Central memory CD4-positive, alpha-beta T cell (primary cell): ENCODE data around the gene OR6C2.
"Not testable (repeated sequence)": the region's sequence is repeated elsewhere in the genome, so short reads cannot be mapped to it uniquely, and the experiment has no call there.

ENCODE experiments used
- DNase-seq: peaks from one replicate; pipeline ENCODE4 v3.0.0; 2022
- total RNA-seq, 3 experiments: gene quantifications; one replicate each; lab custom pipeline; 2026; lab: John Stamatoyannopoulos, UW

Gene OR6C2
- 0 reads per million in 3 experiments for total RNA-seq

DNA sequence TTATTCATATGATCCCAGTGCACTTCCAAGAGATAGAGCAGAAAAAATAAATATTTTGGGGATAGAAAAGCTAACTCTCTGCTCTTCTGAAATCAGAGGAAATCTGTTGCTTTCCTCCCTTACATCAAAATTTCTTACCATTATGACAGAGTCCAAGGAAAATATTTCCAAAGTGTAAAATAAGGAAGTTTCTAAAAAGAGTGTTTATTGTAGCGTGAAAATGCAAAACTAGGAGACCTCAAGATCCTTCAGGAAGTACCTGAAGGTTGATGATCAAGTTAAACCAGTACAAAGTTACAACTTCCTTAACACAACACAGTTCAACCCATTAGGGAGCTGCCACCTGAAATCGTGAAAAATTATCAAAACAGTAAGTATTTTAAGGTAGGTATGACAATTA lies at the start of gene OR6C2:
Gene OR6C2 (plus strand): TSS at position 301 of the 400 bp plus-strand sequence. CDS start 8,138 bp downstream, outside the sequence.
- no peak for DNase-seq

DNA sequence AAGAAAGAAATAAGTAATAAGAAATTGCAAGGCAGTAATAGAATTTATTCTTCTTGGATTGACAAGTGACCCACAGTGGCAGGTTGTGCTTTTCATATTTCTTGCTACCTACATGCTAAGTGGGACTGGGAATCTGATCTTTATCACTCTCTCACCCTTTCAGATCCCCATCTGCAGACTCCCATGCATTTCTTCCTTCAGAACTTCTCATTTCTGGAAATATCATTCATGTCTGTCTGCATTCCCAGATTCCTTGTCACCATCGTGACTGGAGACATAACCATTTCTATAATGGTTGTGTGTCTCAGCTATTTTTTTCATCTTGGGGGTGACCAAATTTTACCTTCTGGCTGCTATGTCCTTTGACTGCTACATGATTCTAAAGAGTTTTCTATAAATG lies 47.5 kb upstream of the OR6C2 start:
- no peak for DNase-seq

DNA sequence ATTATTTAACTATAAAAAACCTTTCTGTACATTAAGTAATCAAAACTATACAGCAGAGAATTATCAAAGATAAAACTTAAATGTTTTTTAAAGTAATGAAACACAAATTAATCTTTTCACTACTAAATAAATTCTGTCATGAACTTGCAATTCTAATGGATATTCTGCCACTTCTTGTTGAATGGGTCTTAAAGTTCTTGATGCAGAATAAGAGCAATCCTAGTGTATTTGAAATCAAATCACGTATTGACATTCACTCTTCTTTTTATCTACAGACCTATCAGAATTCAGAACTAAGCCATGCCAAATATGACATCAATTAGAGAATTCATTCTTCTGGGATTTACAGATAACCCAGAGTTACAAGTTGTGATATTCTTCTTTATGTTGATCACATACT lies 43.6 kb upstream of the OR6C2 start, which contains the start of gene OR6C65:
Gene OR6C65 (plus strand): TSS at position 301 of the 400 bp plus-strand sequence. CDS start 0 bp downstream, at position 301.
- DNase-seq, result no peak

DNA sequence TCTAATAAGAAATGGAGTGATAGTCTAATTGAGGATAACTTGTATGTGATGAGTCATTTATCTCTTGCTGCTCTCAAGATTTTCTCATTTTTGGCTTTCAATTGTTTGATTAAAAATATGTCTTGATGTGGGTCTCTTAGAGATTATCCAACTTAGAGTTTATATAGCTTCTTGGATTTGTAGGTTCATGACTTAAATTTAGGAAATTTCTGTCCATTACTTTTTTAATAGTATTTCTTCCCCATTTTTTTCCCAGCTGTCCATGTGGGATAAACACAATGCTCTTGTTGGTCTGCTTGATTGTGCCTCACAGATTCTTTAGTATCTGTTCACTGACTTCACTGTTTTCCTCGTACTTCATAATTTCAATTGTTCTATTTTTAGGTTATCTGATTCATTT lies 36.0 kb upstream of the OR6C2 start:
- DNase-seq, result no peak

DNA sequence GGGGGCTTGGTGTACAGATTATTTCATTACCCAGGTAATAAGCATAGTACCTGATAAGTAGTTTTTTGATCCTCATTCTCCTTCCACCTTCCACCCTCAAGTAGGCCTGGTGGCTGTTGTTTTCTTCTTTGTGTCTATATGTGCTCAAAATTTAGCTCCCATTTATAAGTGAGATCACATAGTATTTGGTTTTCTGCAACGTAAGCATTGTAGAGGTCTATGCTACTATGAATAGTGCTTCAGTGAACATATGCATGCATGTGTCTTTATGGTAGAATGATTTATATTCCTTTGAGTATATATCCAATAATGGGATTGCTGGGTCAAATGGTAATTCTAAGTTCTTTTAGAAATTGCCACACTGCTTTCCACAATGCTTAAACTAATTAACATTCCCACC lies 34.7 kb upstream of the OR6C2 start:
- DNase-seq, result not testable (repeated sequence)

DNA sequence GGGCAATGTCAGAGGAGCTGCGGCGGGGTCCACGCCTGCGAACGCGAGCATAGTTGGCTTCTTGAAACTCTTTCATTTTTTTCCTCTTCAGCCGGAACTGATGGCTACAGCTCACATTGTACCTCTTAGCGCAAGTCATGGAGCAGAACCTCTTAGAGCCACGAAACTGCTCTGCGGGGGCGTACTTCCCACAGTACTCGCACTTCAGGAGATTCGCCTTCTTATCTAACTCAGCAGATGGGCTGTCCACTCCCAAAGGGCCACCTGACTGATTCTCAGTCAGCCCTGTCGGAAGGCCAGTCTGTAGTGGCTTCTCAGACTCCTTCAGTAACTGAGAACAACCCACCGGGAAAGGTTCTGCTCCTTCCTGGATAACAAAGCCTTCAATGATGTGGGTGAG lies 31.7 kb upstream of the OR6C2 start:
- not testable (repeated sequence) for DNase-seq

DNA sequence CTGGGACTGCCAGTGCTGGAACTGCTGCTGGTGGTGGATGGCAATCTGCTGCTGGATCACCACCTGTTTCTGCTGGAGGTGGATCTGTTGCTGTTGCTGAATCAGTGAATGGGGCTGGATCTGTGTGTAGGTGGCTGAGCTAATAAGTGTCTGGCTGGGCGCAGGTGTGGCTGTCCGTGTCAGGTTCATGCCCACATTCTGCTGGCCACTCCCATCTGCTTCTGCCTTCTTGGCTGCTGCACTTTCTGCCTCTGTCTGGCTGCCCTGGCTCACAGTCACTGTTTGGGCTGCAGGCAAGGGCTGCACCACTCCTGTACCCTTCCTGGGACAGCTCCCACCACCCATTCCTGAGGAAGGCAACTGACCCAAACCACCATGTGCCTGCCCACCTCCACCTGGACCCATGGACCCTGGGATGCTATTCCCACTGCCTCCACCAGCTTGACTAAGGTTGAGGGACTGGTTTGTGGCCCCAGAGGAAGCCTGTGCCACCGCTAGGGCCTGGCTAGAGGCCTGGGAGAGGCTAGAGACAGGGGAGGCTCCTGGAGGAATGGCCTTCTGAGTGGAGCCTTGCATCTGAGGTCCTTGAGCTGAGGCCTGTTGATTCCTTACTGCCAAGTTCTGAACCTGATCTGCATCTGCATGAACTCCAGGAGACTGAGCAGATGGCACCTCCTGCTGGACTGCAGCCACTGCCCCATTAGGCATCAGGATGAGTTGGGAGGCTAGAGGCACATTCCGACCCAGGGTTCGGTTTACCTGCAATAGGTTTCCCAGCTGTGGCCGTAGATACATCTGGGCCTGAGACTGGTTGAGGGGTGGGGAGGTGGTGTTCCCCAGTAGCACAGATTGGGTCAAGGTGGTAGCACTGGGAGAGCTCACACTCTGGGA lies 30.1 kb upstream of the OR6C2 start:
- DNase-seq, result not testable (repeated sequence)

DNA sequence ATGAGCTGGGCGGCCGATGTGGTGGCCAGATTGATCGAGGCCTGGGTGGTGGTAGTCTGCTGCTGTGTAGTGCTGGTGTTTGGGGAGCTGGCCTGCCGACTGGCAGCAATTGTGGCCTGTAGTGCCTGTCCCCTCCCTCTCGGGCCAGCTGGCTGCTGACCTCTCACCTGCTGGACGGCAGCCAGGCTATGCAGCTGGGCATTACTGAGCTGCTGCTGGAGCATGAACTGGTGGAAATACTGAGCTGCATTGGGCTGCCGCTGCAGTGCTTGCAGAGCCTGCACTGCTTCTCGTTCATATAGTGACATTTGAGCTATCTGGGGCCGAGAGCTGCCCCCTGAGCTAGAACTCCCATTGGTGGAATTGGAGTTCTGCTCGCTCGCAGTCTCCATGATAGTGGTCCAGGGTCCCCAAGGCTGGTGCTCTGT lies 29.5 kb upstream of the OR6C2 start:
- DNase-seq, result not testable (repeated sequence)

DNA sequence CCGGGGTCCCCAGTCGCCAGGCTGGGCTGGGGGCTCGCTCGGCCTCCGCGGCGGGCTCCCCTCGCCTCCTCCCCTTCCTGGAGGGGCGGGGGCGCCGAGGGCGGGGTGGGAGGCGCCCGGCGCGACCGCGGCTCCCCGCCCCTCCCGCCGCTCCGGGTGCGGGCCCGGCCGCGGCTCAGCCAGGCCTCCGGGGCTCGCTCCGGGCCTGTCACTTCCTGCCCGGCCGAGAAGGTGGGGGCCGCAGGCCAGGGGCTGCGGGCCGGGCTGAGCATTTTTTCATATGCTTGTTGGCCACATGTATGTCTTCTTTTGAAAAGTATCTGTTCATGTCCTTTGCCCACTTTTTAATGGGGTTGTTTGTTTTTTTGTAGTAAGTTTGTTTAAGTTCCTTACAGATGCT lies 29.0 kb upstream of the OR6C2 start:
- not testable (repeated sequence) for DNase-seq

DNA sequence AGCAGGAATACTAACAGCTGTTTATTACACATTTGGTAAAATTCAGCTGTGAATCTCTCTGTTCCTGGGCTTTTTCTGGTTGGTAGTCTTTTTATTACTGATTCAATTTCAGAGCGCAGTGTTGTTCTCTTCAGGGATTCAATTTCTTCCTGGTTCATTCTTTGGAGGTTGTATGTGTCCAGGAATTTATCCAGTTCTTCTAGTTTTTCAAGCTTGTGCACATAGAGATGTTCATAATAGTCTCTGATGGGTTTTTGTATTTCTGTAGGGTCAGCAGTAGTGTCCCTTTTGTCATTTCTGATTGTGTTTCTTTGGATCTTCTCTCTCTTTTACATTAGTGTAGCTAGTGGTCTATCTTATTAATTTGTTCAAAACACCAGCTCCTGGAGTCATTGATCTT lies 26.9 kb upstream of the OR6C2 start:
- no peak for DNase-seq

DNA sequence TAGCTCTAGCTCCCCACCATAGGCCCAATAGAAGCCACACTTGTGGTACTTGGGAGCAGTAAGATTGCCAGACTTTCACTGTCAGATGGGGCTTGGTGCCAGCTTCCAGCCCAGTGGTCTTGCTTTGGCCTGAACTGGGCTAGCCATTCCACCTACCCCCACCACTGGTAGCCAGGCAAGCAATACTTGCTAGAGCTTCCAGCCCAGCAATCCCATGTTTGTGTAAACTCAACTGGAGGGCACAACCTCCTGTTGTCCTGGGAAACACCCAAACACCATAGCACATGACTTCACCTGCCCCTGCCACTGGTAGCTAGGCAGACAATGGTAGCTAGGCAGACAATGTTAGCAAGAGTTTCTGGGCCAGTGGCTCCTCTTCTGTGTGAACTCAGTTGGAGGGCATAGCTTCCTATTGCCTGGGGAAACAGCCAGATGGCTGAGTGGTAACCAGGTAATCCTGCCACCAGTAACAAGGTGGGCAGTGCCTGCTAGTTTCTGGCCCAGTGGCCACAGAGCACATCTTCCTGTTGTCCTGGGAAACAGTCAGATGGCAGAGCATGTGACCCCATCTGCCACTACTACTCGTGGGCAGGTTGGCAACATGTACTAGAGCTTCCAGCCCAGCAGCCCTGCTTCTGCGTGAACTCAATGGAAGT lies 23.4 kb upstream of the OR6C2 start:
- DNase-seq, result no peak

DNA sequence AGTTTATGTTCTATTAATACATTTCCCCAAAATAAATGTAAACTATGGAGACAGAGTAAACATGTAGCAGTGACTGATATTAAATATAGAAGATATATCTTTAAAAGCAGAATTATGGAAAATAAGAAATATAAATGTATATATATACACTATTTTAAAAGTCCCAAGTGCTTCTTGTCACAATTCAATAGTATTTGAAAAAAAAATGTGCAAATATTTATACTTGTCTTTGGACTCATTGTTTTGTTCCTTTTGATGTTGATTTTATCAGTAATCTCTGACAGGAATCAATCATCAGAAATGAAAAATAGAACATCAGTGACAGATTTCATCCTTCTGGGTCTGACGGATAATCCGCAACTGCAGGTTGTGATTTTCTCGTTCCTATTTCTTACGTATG lies 17.9 kb upstream of the OR6C2 start, which contains the start of gene OR6C76:
Gene OR6C76 (plus strand): TSS at position 301 of the 400 bp plus-strand sequence. CDS start 0 bp downstream, at position 301.
- no peak for DNase-seq

DNA sequence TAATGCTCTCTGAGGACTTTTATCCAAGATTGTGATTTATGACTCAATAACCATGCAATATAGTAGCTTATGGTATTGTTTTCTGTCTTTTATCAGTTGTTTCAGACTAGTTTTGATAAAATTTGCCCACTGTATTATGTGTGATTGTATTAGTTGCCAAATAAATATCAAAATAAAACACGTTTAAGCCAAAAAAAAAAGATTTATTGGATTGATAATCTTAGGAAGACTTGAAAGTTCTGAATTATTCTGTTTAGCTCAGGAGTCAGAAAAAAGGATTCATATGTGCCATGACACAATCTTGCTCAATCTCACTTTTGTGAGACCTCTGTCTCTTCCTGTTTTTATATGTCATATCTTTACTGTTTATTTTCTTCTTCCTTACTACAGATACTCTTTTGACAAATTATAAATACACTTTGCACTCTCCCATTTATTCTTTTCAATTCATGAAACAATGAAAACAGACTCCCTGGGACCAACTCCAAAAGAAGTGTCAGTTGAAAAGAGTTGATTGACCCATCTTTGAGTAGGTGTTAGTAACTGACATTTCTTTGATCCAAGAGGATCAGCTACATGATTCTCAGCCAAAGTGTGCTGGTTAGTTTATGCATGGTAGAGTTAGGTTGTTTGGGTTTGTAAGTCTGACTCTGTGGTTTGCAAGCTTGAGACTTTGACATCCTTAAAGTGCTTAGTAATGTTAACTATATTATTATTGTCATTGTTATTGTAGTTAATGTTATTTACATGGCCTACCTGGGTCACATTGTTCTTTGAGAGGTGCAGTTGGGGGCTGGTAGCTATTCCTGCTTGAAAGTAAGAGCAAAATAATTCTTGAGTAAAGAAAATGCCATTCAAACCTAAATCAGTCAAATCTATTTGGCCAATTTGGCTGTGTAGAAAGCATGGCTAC lies 15.3 kb upstream of the OR6C2 start:
- DNase-seq, result no peak

DNA sequence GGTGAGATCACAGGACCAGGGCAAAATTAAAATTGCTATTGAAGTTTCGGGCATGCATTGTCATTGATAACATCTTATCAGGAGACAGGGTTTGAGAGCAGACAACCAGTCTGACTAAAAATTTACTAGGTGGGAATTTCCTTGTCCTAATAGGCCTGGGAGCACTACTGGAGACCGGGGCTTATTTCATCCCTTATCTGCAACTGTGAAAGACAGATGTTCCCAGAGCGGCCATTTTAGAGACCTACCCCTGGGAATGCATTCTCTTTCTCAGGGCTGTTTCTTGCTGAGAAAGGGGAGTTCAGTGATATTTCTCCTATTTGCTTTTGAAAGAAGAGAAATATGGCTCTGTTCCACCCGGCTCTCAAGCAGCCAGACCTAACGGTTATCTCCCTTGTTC lies 2.6 kb upstream of the OR6C2 start:
- not testable (repeated sequence) for DNase-seq

DNA sequence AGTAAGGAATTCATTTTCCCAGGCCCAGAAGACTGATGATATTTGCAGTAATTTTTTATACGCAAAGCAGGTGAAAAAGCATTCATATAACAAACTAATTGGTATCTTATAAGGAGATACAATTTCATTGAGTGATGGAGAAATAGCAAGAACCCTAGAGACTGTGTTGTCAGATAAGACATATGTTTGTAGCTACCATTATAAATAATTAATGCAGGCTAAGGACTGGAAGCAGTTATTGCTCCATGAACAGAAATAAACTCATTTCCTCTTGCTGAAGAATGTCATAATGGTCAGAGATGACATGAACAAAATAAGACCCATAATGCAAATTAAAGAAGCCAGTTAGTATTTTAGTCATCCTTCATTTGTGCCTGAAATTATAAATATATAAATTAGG lies 1.5 kb downstream of the OR6C2 start:
- DNase-seq, result no peak

DNA sequence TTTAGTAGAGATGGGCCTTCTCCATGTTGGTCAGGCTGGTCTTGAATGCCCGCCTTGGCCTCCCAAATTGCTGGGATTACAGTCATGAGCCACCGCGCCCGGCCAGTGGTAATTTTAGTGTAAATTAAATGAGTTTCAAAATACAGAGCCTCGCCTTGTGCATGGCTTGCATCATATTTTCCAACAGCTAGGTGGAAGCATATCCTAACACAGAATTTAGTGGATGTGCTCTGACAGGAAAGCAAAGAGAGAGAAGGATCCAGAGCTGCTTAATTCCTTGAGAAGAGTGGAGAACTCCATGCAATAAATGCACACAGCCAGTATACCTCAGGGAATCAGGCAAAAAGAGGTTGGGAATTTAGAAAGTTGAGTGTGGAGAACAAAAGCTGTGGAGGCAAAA lies 2.5 kb downstream of the OR6C2 start:
- DNase-seq, result no peak

DNA sequence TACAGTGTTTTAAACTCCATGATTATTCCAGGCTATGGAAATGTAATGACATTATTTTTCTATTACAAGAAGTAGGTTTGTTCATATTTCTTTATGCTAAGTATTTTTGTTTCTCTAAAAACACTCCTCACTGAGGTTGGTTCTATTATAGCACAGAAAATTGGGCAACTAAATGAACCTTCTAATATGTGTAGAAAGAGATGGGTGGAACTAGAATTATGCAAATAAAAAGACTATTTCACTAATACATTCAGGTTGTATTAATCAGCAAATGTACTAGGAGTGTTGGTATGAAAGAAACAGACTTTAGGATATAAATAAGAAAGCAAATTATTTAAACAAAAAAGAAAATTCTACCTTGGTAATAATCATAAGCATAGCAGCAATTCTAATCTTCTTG lies 4.9 kb downstream of the OR6C2 start:
- DNase-seq, result no peak

DNA sequence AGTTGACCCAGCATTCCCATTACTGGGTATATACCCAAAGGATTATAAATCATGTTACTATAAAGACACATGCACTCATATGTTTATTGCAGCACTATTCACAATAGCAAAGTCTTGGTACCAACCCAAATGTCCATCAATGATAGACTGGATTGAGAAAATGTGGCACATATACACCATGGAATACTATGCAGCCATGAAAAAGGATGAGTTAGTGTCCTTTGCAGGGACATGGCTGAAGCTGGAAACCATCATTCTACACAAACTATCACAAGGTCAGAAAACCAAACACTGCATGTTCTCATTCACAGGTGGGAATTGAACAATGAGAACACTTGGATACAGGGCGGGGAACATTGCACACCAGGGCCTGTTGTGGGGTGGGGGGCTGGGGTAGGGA lies 21.1 kb downstream of the OR6C2 start:
- DNase-seq, result not testable (repeated sequence)

DNA sequence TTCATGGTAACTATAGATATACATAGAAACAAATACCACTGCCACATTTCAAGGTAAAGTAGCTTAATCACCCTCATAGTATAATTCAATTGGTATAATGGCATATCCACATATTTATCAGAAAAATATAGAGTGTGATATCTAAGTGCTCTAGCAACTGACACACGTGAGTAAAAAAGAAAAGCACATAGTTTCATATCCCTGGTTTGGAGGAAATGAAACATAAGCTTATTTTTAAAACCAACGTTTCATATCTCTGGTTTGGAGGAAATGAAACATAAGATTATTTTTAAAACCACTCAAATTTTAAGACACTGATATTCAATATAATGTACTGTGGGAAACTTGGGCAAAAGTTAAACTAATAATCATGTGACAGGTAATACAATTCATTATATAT lies 24.0 kb downstream of the OR6C2 start:
- no peak for DNase-seq

DNA sequence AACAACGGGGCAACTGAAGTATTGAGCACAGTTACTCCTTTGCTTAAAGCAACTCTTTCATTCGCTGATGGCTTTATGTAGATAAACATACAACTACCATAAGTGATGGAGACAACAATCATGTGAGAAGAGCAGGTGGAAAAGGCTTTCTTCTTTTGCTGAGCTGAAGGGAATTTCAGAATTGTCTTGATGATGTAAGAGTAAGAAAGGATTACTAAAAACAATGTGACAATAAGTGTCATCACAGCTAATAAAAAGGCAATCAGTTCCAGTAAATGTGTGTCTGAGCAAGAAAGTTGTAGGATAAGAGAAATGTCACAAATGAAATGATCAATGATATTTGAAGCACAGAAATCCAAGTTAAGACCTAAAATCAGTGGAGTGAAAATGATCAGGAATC lies 25.4 kb downstream of the OR6C2 start:
- DNase-seq, result no peak

DNA sequence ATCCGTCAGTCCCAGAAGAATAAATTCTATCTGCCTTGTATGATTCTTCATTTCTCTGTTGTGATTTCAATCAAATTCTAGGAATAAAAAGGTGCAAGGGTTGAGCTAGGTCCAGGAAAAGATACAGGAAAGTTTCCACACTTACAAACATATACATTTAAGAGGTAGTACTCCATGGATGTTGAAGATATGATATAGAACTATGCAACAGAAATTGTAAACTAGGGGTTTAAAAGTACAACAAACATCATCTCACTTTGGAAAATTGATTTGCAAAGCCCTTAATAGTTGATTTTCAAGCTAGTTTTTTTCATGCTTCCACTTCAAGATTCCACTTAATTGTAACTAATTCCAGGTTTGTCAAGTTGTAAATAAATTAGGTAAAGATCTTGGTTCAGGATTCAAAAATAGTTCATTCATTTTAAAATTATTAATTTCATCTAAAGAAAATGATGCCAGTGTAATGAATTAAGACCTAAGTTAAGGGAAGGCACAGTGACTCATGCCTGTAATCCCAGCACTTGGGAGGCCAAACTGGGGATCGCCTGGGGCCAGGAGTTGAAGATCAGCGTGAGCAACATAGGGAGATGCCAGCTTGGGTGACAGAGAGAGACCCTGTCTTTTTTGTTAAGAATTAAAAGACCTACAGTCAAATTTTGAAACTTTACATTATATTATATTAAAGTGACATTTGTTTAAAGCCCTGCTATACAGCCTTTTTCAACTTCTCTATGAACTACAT lies 26.4 kb downstream of the OR6C2 start, which contains the start of gene OR6C70:
Gene OR6C70 (minus strand): TSS at position 51 of the 742 bp plus-strand sequence. CDS start 0 bp downstream, at position 51.
- no peak for DNase-seq

DNA sequence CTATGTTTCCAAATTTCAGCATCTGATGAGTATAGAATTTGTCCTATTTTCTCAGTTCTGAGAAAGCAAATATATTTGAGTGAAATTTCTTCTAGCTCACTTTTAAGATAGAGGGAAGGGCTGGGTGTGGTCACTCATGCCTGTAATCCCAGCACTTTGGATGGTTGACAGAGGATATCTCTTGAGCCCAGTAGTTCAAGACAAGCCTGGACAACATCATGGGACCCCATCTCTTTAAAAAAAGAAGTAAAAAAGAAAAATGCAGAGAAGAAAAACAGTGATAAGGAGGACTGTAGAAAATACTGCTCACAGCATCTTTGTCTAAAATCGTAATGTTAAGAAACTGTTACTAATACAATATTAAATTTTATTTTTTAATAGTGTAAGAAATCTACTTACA lies 28.4 kb downstream of the OR6C2 start:
- no peak for DNase-seq
